OCI-LY3 (cell line): Measurements from ENCODE around the gene IRF5.

ENCODE experiments used
- H2AFZ ChIP-seq: fragments of 200-600, 300-600 bp; shearing (Covaris generic); 2 replicates; pipeline ENCODE4 v1.6.0; 2014; ENCODE audit warnings: antibody characterized with exemption, low read depth, low read length
- H3K27ac ChIP-seq: fragments of 200-600, 300-600 bp; sonication (generic); 2 replicates; pipeline ENCODE4 v1.5.1; 2014; ENCODE audit warnings: mild to moderate bottlenecking, low read length, moderate library complexity, mixed read lengths
- H3K27me3 ChIP-seq: fragments of 200-600, 300-600 bp; sonication (generic); 2 replicates; pipeline ENCODE4 v1.6.1; 2014; ENCODE audit warnings: low read depth, low read length, mixed read lengths
- H3K36me3 ChIP-seq: fragments of 200-600, 300-600 bp; sonication (generic); replicated peaks from 2 replicates; pipeline ENCODE3; 2014; ENCODE audit warnings: low read depth, low read length, mixed read lengths
- H3K4me1 ChIP-seq: fragments of 300-600, 200-600 bp; sonication (generic); 2 replicates; pipeline ENCODE4 v1.6.1; 2014; ENCODE audit warnings: low read length, mixed read lengths
- H3K4me2 ChIP-seq: fragments of 200-600, 300-600 bp; sonication (generic); 2 replicates; pipeline ENCODE4 v1.6.1; 2014; ENCODE audit warnings: low read length, mixed read lengths
- H3K4me3 ChIP-seq: fragments of 300-600, 200-600 bp; sonication (generic); 2 replicates; pipeline ENCODE4 v1.5.1; 2014; ENCODE audit warnings: antibody characterized with exemption, mild to moderate bottlenecking, low read length, moderate library complexity
- H3K79me2 ChIP-seq: fragments of 300-600, 200-600 bp; shearing (Covaris generic); 2 replicates; pipeline ENCODE4 v1.6.1; 2014; ENCODE audit warnings: mild to moderate bottlenecking, low read length, mixed read lengths
- H3K9ac ChIP-seq: fragments of 300-600, 200-600 bp; shearing (Covaris generic); 2 replicates; pipeline ENCODE4 v1.6.0; 2014; ENCODE audit warnings: mild to moderate bottlenecking, low read length, moderate library complexity
- H3K9me3 ChIP-seq: fragments of 200-600, 300-600 bp; shearing (Covaris generic); 2 replicates; pipeline ENCODE4 v1.6.1; 2014; ENCODE audit warnings: low read length, mixed read lengths; ENCODE audit not compliant: insufficient read depth
- H4K20me1 ChIP-seq: fragments of 200-600, 300-600 bp; sonication (generic); 2 replicates; pipeline ENCODE4 v1.6.1; 2016; ENCODE audit warnings: low read length, mixed read lengths; ENCODE audit not compliant: insufficient read depth
- EZH2phosphoT487 ChIP-seq: fragments of 200-600 bp; shearing (Covaris generic); IDR thresholded peaks from 2 replicates; pipeline ENCODE4 v1.6.1; 2018; ENCODE audit warnings: antibody characterized with exemption, mixed run types, low read depth
- TF ChIP-seq, protein P1 (sequence below): fragments of 200-600, 300-600 bp; sonication (generic); IDR thresholded peaks from 2 replicates; pipeline ENCODE4 v1.5.1; 2014; ENCODE audit warnings: antibody characterized with exemption, low read length, low read depth

IRF5 gene

DNA sequence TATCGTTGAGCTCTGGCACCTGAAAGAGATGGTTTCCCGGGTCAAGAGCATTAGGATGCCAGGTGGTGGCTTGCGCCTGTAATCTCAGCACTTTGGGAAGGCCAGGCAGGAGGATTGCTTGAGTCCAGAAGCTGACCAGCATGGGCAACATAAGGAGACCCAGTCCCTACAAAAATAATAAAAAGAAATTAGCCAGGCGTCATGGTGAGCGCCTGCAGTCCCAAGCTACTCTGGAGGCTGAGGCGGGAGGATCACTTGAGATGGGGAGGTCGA, 21.1 kb upstream of the IRF5 start:
- no peaks in the 10 kb centered on the region for H3K79me2 ChIP-seq
- H3K27ac ChIP-seq = no peak overlapping the region
- no peak overlapping the region for H3K4me2 ChIP-seq
- H3K9ac ChIP-seq = no peak overlapping the region
- H3K36me3 ChIP-seq = no peaks in the 10 kb centered on the region
- no peaks in the 10 kb centered on the region for H4K20me1 ChIP-seq
- H3K9me3 ChIP-seq = no peaks in the 10 kb centered on the region
- H3K27me3 ChIP-seq = 0 out of 2 replicates have a peak, but pooled peaks cover 6% of the 10 kb centered on the region
- no peak overlapping the region for H2AFZ ChIP-seq
- TF ChIP-seq, protein P1, sequence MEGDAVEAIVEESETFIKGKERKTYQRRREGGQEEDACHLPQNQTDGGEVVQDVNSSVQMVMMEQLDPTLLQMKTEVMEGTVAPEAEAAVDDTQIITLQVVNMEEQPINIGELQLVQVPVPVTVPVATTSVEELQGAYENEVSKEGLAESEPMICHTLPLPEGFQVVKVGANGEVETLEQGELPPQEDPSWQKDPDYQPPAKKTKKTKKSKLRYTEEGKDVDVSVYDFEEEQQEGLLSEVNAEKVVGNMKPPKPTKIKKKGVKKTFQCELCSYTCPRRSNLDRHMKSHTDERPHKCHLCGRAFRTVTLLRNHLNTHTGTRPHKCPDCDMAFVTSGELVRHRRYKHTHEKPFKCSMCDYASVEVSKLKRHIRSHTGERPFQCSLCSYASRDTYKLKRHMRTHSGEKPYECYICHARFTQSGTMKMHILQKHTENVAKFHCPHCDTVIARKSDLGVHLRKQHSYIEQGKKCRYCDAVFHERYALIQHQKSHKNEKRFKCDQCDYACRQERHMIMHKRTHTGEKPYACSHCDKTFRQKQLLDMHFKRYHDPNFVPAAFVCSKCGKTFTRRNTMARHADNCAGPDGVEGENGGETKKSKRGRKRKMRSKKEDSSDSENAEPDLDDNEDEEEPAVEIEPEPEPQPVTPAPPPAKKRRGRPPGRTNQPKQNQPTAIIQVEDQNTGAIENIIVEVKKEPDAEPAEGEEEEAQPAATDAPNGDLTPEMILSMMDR = no peak
- no peak for TF ChIP-seq EZH2phosphoT487
- no peak overlapping the region for H3K4me3 ChIP-seq
- H3K4me1 ChIP-seq = peaks cover 45% of the 10 kb centered on the region

DNA sequence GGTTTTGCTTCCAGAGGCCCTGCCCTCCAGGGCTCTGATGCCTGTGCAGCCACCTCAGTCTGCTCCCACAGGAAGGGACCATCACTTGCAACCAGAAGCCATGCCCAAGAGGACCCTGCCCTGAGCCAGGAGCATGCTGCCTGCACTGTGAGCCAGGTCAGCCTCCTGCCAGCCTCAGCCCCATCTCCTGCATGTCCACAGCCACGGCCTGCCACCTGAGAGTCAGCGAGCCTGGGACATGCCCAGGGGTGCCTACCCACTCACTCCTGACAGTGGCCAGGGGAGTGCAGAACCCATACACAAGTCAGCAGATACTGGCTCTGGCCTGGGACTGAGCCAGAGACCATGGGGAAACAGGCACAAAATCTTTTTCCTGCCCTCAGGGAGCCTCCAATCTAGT, 20.6 kb upstream of the IRF5 start:
- Histone ChIP-seq H4K20me1 (no peaks in the 10 kb centered on the region), H3K36me3 (no peaks in the 10 kb centered on the region), H2AFZ (no peak overlapping the region), H3K4me1 (peaks cover 40% of the 10 kb centered on the region), H3K9me3 (no peaks in the 10 kb centered on the region), H3K4me3 (no peak overlapping the region), H3K79me2 (no peaks in the 10 kb centered on the region), H3K4me2 (no peak overlapping the region), H3K27ac (no peak overlapping the region), H3K27me3 (peaks cover 6% of the 10 kb centered on the region; the same call in 1 of the 2 replicates), H3K9ac (no peak overlapping the region)
- TF ChIP-seq EZH2phosphoT487 = no peak

DNA sequence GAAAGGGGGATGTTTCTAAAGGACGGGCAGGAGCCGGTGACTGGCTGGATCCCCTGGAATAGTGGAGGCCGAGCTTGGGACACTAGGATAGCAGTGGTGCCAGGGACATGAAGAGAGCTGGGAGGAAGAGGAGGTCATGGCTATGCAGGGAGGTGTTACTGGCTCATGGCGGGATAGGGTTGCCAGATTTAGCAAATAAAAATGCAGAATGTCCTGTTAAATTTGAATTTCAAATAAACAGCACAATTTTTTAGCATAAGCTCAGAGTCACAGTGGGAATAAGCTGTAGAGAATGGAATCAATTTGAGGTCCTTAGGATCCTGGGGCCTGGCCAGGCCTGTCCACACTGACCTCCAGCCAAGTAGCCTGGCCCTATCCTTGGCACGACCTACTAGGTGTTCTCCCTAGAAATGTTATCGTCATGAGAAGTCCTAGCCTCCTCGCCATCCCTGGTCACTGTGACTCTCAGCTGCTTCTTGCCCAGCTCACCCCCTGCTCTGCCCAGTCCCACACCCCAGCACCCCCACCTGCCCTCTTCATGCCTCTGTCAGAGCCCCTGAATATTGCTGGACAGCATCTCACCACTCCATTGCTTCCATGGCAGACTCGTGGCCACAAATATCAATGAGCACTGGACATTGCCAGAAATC, 19.6 kb upstream of the IRF5 start:
- H3K36me3 ChIP-seq = no peaks in the 10 kb centered on the region
- no peaks in the 10 kb centered on the region for H3K9me3 ChIP-seq

DNA sequence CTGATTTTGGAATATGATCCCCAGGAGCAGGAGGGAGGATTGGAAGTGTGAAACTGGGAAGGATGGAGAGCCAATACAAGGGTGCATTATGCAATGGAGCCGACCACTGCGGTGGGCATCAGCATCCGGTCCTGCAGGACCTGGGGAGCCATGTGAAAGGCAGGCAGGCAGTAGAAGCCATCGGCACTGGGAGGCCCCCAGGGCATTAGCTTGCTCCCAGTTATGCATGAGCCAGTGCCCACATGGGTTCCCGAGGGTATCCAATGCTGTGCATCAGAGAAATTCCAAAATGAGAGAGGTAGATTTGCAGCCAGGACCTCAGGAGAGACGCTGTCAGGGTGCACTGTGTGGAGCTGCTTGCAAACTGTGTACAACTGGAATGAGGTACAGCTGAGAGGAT, 18.5 kb upstream of the IRF5 start:
- Histone ChIP-seq H3K9me3 (no peaks in the 10 kb centered on the region), H3K27ac (no peak overlapping the region), H2AFZ (no peak overlapping the region), H3K4me1 (peaks cover 26% of the 10 kb centered on the region), H3K4me3 (no peak overlapping the region), H3K27me3 (peaks cover 13% of the 10 kb centered on the region; the same call in 1 of the 2 replicates), H3K79me2 (no peaks in the 10 kb centered on the region), H4K20me1 (no peaks in the 10 kb centered on the region), H3K36me3 (no peaks in the 10 kb centered on the region), H3K9ac (no peak overlapping the region), H3K4me2 (no peak overlapping the region)
- TF ChIP-seq EZH2phosphoT487 = no peak
- TF ChIP-seq, protein P1 = no peak

More for the DNA sequence above, 19.6 kb upstream of the IRF5 start:
- H3K4me2 ChIP-seq = no peak overlapping the region
- H3K9ac ChIP-seq = no peak overlapping the region
- no peaks in the 10 kb centered on the region for H3K79me2 ChIP-seq
- H3K4me3 ChIP-seq = no peak overlapping the region
- no peak overlapping the region for H2AFZ ChIP-seq
- TF ChIP-seq EZH2phosphoT487 = no peak
- TF ChIP-seq, protein P1 = no peak
- H3K4me1 ChIP-seq = peaks cover 33% of the 10 kb centered on the region
- no peak overlapping the region for H3K27ac ChIP-seq
- H4K20me1 ChIP-seq = no peaks in the 10 kb centered on the region
- peaks cover 13% of the 10 kb centered on the region; the same call in 1 of the 2 replicates for H3K27me3 ChIP-seq
